WI38 (cell line): ENCODE results near the gene GRIP2.

Experiments
- H3K4me3 ChIP-seq: 2 replicates; pipeline ENCODE4 v1.5.1; 2011; ENCODE audit warnings: low read depth, mild to moderate bottlenecking, control low read depth, low read length
- CTCF ChIP-seq: IDR thresholded peaks from 2 replicates; pipeline ENCODE4 v1.5.1; 2012; ENCODE audit warnings: low read depth, mild to moderate bottlenecking, control low read depth, low read length

Gene GRIP2

GRCh38 chr3:14483286-14483685 lies 56.9 kb downstream of the GRIP2 start:
- H3K4me3 ChIP-seq: no peak overlapping the region
- TF ChIP-seq CTCF: no peak

GRCh38 chr3:14482271-14482721 lies 57.8 kb downstream of the GRIP2 start:
- TF ChIP-seq CTCF: no peak
- H3K4me3 ChIP-seq: no peak overlapping the region

GRCh38 chr3:14481646-14482036 lies 58.5 kb downstream of the GRIP2 start:
- no peak for TF ChIP-seq CTCF
- H3K4me3 ChIP-seq: no peak overlapping the region

- no peak for TF ChIP-seq CTCF
- no peak overlapping the region for H3K4me3 ChIP-seq
These were observed 59.0 kb downstream of the GRIP2 start for GRCh38 chr3:14481018-14481645.

GRCh38 chr3:14480207-14481017 lies 59.7 kb downstream of the GRIP2 start:
- H3K4me3 ChIP-seq: no peak overlapping the region
- TF ChIP-seq CTCF: no peak

GRCh38 chr3:14479591-14479990 lies 60.6 kb downstream of the GRIP2 start:
- no peak for TF ChIP-seq CTCF
- H3K4me3 ChIP-seq: no peak overlapping the region

- no peak for TF ChIP-seq CTCF
- no peak overlapping the region for H3K4me3 ChIP-seq
These were observed 61.1 kb downstream of the GRIP2 start for GRCh38 chr3:14478956-14479550.
